GM21447 (cell line): ENCODE data around the gene LCN9.

Experiments used
- ATAC-seq: cut with Tn5 transposase; IDR thresholded peaks from one replicate; pipeline ENCODE4 v1.9.1; 2021; ENCODE audit not compliant: unreplicated experiment

LCN9 gene

DNA sequence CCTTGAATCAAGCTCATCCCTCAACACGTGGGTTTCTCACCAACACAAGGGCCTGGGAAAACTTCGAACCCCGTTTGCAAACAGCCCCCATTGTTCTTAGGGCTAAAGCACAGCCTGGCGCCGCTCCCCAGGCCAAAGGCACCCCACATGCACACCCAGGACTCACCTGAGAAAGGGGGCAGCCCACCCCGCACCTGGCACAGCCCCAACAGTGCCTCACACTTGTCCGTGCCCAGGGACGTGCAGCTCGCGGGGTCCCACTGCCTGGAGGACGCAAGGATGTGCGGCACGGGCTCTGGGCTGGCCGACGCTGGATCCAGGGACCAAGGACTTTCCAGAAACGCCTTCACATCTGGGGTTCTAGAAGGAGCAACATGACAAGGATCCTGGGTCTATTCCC, 33.3 kb downstream of the LCN9 start:
- no peak for ATAC-seq

DNA sequence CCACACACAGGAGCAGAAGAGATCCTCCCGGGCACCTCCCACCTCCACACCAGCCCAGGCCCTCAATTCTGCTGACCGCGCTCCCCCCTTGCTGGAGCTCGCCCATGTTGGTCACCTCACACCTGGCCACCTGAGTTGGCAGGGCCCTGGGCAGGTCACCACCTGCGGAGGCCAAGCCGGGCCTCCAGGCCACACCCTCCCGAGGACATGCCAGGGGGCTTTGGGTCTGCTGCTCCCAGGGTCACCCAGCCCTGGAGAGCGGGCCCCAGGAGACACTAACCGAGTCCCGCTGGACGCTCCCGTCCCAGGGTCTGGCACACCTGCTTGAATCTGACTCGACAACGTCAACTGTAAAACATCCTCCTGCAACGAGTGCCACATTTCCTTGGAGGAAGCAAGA, 34.1 kb downstream of the LCN9 start:
- no peak for ATAC-seq

DNA sequence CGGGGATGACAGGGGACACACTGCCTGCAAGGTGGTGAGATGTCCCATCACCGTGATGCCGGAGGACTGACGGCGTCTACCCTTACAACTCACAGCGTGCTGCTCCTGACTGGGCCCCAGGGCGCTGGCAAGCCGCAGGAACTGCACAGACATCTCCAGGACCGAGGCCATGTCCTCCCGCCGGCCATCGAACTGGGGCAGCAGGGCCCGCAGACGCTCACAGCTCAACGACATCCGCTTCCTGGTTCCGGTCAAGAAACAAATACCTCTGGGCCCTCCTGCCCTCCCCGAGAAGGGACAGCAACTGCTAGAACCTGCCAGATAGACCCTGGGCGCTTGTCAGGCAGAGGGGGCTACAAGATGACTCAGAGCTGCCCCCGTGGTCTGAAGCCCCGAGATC, 35.1 kb downstream of the LCN9 start:
- no peak for ATAC-seq

DNA sequence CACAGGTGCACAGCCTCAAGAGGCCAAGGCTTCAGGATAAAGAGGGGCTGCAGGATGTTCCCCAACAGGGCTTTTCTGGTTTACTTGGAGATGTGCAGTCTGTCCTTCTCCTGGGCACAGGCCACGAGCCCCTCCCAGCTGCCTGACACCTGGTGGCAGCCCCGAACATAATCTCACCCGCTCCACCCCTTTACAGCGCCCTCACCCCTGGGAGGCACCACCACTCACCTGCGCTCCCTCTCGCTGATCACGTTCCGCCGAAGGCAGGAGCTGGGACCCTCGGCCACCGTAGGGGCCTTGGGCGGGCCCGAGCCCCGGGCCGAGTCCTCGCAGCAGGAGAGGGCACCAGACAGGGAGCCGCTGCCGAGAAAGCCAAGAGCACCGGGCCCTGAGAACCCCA, 35.7 kb downstream of the LCN9 start:
- ATAC-seq = no peak

DNA sequence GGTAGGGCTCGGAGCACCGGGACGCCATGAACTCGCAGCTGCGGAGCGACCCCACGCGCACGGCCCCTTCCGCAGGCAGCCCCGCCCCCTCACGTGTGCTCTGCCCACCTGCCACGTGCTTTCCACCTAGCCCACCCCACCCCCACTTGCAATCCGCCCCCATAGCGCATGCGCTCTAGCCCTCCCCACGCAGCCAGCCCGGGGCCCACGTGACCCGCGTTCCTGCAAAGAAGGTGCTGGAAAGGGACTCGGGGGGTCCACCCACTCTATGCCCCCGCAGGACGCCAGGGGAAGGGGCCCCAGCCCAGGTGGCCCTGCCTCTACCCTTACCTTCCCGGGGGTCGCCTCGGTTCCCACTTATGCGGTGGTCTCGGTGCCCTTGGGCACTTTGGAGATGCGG, 36.3 kb downstream of the LCN9 start, which contains the start of gene SOHLH1:
SOHLH1 (minus strand) TSS at position 42 of the 400 bp plus-strand sequence; CDS start at position 28, 14 bp downstream.
- ATAC-seq = no peak

GRCh38 chr9:135700525-135700924, 37.4 kb downstream of the LCN9 start:
- ATAC-seq = no peak

GRCh38 chr9:135701067-135701958, 38.2 kb downstream of the LCN9 start:
- no peak for ATAC-seq

DNA sequence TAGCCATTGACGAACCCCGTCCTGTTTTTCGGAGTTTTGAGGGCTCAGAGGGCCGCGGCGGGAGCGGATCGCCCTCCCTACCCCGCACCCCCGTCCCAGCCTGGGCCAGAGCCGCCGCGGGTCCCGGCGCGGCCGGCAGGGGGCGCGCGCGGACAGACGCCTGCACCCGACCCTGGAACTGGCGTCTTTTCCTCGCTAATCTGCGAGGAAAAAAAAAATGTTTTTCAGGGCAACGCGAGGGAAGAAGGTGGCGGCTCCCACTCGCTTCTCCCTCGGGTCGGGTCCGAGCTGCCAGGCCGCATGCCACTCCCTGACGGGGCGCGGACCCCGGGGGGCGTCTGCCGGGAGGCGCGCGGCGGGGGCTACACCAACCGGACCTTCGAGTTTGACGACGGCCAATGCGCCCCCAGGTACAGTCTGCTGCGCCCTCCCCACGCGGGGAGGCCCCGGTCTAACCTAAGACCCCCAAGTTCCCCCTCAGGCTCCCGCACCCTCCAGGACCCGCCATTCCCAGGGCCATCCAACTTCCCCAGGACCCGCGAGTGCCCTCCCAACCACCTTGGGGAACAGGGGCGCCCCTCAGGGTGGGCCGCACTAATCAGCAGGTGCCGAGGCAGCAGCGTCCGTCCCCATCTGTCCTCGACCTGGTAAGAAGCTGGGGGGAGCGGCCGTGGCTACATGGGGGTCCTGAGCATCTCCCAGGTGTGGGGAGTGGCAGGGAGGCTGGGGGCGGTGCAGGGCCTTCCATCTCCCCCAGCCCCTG, 39.0 kb downstream of the LCN9 start, which contains the start of gene KCNT1:
KCNT1 (plus strand) TSS at position 227 of the 763 bp plus-strand sequence; CDS start at position 301, 74 bp downstream.
- no peak for ATAC-seq

GRCh38 chr9:135703726-135704125, 40.6 kb downstream of the LCN9 start:
- no peak for ATAC-seq

DNA sequence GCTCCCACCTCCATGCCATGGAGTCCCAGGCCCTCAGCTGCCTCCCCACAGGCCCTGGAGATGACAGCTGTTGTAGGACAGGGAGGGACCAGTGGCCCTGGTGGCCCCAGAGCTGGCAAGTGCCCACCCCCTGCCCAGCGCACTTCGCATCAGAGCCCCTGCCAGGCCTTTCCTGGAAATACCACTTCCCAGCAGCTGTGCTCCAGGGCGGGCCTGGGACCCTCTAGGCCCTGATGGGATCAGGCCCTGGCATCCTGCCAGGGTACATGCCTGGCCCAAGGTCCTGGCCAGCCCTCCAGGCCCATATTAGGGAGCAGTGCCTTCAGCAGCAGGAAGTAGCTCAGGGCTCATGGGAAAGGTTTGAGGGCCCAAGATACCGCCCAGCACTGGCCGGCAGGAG, 41.4 kb downstream of the LCN9 start:
- no peak for ATAC-seq

DNA sequence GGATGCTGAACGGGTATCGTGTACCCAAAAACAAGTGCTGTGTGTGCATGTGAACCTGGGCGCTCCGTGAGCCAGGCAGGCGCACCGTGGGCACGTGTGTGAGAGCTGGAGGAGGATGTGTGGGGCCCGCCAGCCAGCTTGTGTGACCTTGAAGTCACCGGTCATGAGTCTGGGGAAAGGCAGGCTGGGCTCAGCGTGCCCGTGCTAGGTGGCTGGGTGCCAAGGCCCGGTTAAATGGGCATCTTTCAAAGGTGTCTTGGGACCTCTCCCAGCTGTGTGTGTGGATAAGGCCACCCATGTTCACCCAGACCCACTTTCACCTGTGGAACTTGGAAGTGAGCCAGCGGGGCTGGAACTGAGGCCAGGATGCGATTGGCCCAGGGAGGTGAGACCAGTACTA, 42.3 kb downstream of the LCN9 start:
- ATAC-seq = no peak

DNA sequence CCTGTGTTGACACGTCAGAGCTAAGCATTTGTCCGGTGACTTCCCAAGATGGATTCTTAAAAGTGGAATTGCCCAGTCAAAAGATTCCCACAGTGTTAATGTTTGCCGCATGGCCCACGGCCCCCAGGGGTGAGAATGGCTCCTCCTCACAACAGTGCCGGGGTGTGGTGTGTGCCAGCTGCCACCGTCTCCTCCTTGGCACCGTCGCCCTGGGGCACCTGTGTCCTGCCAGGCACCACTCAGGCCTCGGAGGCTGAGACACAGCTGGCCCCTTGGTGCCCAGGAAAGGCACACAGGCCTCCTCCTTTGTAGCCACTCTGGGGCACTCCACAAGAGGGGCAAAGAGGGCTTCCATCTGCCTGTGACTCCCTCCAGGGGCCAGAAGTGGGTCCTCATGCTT, 43.2 kb downstream of the LCN9 start:
- ATAC-seq = no peak

- no peak for ATAC-seq
These were observed 44.4 kb downstream of the LCN9 start for GRCh38 chr9:135707252-135708138.

DNA sequence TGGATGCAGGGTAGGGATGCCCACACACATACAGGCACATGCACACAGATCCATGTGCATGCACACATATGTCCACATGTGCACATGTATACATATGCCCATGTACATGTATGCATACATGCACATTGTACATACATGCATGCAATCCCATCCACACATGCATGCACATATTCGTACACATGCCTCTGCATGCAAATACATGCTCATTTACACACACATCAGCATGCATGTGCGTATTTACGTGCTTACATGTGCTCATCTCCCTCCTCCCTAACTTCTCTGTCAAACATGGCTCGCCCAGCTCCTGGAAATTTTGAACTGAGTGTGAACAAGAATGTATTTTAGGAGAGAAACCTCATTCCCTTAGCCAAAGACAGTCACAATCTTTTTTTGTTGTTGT, 45.1 kb downstream of the LCN9 start:
- no peak for ATAC-seq

DNA sequence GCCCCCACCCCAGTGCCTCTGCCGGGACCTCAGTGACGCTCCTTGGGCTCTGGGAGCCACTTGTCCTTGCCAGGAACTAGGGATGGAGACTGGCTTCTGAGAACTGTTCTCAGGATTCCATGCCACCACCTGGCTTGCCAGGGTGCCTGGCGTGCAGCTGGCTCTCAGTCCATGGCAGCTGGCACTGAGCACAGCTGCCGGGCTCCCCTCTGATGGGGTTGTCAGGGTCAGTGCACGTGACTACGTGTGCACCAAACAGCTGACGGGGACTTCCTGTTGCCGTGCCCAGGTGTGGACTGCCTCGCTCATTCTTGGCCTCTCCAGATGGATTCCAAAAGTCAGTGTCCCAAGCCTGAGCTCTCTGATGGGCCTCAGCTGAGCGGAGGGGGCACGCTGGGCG, 48.3 kb downstream of the LCN9 start:
- ATAC-seq = no peak

DNA sequence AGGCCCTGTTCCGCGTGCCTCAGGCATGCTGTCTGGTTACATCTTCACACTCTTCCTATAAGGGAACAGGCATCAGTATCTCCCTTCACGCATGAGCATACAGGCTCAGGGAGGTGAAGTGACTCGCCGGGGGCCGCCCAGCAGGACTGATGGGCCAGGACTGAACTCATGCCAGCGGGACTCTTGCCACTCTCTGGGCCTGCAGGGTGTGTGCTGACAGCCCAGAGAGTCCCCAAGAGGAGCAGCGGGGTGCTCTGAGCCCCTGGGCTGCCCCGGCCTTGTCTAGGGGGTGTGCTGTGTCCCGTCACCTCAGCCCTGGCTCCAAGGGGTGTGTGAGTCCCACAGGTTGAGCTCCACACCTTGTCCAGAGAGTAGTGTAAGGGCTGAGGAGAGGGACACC, 48.8 kb downstream of the LCN9 start:
- no peak for ATAC-seq

DNA sequence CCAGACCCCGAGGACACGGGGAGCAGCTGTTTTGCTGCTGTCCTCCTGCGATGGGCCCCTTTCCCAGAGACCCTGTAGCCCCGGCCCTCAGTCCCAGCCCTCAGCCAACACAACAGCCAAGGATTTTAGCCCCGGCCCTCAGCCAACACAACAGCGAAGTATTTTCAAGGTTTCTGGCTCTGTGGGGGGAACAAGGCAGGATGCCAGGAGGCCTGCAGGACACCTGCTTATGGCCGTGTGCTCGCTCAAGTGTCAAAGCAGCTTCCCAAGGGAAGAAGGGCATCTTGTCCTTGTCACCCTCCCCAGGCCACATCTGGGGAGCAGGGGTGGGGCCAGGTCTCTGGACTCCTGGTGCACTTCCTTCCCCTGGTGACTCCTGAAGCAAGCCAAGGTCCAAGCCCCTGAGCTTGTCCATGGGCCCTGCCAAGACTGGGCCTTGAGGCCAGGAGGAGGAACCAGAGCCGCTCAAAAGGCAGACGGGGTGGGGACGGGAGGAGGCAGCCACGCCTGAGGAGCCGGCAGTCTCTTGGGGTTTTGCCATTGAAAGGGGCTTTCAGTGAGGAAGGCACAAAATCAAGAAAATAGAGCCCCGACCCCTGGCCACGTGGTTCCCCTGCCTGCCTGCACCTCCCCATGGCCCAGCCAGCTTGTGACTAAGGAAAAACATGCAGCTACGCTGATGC, 49.6 kb downstream of the LCN9 start:
- ATAC-seq = no peak

DNA sequence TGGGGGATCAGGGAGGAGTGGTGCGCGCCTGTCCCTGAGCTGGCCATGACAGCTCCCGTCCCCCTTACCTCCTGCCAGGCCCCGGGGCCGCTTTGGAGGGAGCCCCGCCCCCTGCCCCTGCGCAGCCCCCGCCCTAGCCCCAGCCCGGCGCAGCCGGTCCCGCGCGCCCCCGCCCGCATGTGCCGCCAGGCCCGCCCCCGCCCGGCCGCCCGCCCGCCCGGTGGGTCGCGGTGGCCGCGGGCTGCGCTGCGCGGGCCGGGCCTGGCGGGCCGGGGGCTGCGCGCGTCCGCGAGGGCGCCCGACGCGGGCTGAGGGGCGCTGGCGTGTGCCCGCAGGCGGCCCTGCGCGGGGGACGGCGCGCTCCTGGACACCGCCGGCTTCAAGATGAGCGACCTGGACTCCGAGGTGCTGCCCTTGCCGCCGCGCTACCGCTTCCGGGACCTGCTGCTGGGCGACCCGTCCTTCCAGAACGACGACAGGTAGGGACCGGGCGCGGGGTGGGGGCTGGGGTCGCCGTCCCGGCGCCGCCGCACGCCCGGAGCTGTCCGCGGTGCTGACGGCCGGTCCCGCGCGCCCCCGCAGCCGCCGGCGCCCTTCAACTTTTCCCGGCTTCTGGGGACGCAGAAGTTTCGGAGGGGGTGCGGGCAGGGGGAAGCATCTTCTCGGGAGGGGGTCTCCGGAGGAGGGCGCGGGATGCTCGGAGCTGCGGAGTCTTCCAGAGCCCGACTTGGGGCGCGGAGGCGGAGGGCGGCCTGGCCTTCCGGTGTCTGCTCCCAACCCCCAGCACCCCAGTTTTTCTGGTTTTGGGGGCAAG, 51.3 kb downstream of the LCN9 start:
- no peak for ATAC-seq

GRCh38 chr9:135715056-135715595, 52.0 kb downstream of the LCN9 start:
- ATAC-seq = no peak
